Measurements from ENCODE around the gene KRTAP19-1. TPM values are rescaled to one million over a fixed set of nuclear protein-coding genes. Genes with fewer than 3 reads are reported as not detected.
"Not testable (repeated sequence)": the region's sequence is repeated elsewhere in the genome, so short reads cannot be mapped to it uniquely, and the experiment has no call there.

The KRTAP19-1 gene
- total RNA-seq (not detected), polyA plus RNA-seq (ENCODE audit: insufficient read depth in 1 of 8, insufficient read length in 8 of 8, low replicate concordance in 1 of 8) (not detected)
- long read RNA-seq, donor 1 = 0 reads
- long read RNA-seq, donor 2 = 0 reads
- long read RNA-seq, donor 3 = 0 reads
- long read RNA-seq, donor 4 = 0 reads
- long read RNA-seq, donor 5 = 0 reads
- long read RNA-seq, donor 6 = 0 reads
- long read RNA-seq, donor 7 = 0 reads
- long read RNA-seq, donor 8 = 0 reads
- long read RNA-seq, donor 9 = 0 reads
- long read RNA-seq, donor 10 = 0 reads
- long read RNA-seq, donor 11 = 0 reads

GRCh38 chr21:30480145-30480544 lies at the start of gene KRTAP19-1:
Gene KRTAP19-1, minus strand, starts transcription at chr21:30480367. Its CDS starts 50 bp downstream, at chr21:30480317.
- Histone ChIP-seq H3K9me3 (replicated peaks; ENCODE audit: control insufficient read depth, low read depth, low read length) (no peaks in the 10 kb centered on the region), H3K27ac (ENCODE audit: low read length) (no peak within 1 kb of the TSS), H3K27me3 (ENCODE audit: control insufficient read depth, insufficient read depth, low read length) (no peaks in the 10 kb centered on the region), H3K36me3 (ENCODE audit: control insufficient read depth, insufficient read depth, low read length) (no peaks in the 10 kb centered on the region), H3K4me3 (ENCODE audit: low read length) (no peak within 1 kb of the TSS), H3K4me1 (ENCODE audit: control insufficient read depth, insufficient read depth, low read length) (no peaks in the 10 kb centered on the region)
- DNase-seq = no peak
- 96% methylated on average over 4 of the region's 7 CpGs for WGBS (ENCODE audit: insufficient coverage)

DNA sequence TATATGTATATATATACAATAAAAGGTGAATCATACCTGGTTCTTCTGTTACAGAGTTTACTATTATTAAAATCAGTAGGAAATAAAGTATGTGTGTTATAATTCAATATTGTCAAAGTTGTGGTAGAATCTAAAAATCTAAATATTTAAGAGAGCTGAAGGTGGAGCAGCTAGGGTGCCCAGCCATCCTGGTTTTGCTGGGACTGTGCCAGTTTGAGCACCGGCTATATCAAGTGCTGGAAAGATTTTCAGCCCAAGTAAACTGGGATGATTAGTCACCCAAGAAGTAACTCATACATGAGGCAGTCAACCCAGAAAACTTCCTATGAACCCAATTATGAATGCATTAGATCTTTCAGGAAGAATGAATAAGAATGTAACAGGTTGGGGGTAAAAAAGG lies 38.7 kb upstream of the KRTAP19-1 start:
- no peaks in the 10 kb centered on the region for H3K27me3 ChIP-seq (ENCODE audit: control insufficient read depth, insufficient read depth, low read length)
- H3K27ac ChIP-seq (ENCODE audit: low read length) = no peak overlapping the region
- no peak for DNase-seq
- WGBS (ENCODE audit: insufficient coverage) = no CpG with 5 or more reads among the region's 1 CpG
- H3K36me3 ChIP-seq (ENCODE audit: control insufficient read depth, insufficient read depth, low read length) = no peaks in the 10 kb centered on the region
- no peaks in the 10 kb centered on the region for H3K9me3 ChIP-seq (replicated peaks; ENCODE audit: control insufficient read depth, low read depth, low read length)
- no peaks in the 10 kb centered on the region for H3K4me1 ChIP-seq (ENCODE audit: control insufficient read depth, insufficient read depth, low read length)
- no peak overlapping the region for H3K4me3 ChIP-seq (ENCODE audit: low read length)

GRCh38 chr21:30515681-30516080 lies 35.5 kb upstream of the KRTAP19-1 start:
- DNase-seq = no peak
- Histone ChIP-seq H3K9me3 (replicated peaks; ENCODE audit: control insufficient read depth, low read depth, low read length) (no peaks in the 10 kb centered on the region), H3K4me1 (ENCODE audit: control insufficient read depth, insufficient read depth, low read length) (no peaks in the 10 kb centered on the region), H3K4me3 (ENCODE audit: low read length) (no peak overlapping the region), H3K36me3 (ENCODE audit: control insufficient read depth, insufficient read depth, low read length) (no peaks in the 10 kb centered on the region), H3K27me3 (ENCODE audit: control insufficient read depth, insufficient read depth, low read length) (no peaks in the 10 kb centered on the region), H3K27ac (ENCODE audit: low read length) (no peak overlapping the region)
- WGBS (ENCODE audit: insufficient coverage) = 100% methylated on average over 1 of the region's 1 CpG

DNA sequence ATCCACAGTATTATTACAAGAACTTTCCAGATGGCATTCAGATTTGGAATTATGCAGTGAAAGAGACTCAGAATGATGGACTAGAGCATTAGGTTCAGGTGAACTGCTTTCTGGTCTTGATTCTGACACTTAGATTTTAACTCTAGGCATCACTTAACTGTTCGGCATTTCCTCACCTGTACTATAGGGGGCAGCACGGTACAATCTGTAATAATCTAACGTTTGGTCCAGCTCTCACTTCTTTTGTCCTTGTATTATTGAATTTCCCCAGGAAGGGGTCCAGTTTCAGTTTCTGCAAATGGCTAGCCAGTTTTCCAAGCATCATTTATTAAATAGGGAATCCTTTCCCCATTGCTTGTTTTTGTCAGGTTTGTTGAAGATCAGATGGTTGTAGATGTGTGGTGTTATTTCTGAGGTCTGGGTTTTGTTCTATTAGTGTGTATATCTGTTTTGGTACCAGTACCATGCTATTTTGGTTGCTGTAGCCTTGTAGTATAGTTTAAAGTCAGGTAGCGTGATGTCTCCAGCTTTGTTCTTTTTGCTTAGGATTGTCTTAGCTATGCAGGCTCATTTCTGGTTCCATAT lies 25.5 kb upstream of the KRTAP19-1 start:
- not testable (repeated sequence) for H3K9me3 ChIP-seq (replicated peaks; ENCODE audit: control insufficient read depth, low read depth, low read length); H3K36me3 ChIP-seq (ENCODE audit: control insufficient read depth, insufficient read depth, low read length); H3K4me1 ChIP-seq (ENCODE audit: control insufficient read depth, insufficient read depth, low read length); H3K27ac ChIP-seq (ENCODE audit: low read length); H3K27me3 ChIP-seq (ENCODE audit: control insufficient read depth, insufficient read depth, low read length); H3K4me3 ChIP-seq (ENCODE audit: low read length); DNase-seq
- WGBS (ENCODE audit: insufficient coverage) = 60% methylated on average over 2 of the region's 4 CpGs

GRCh38 chr21:30502041-30502440 lies 21.9 kb upstream of the KRTAP19-1 start, which contains the start of gene KRTAP19-5:
Gene KRTAP19-5, minus strand, starts transcription at chr21:30502141. Its CDS starts 51 bp downstream, at chr21:30502090.
- Histone ChIP-seq H3K4me1 (ENCODE audit: control insufficient read depth, insufficient read depth, low read length) (no peaks in the 10 kb centered on the region), H3K4me3 (ENCODE audit: low read length) (no peak within 1 kb of the TSS), H3K36me3 (ENCODE audit: control insufficient read depth, insufficient read depth, low read length) (no peaks in the 10 kb centered on the region), H3K27ac (ENCODE audit: low read length) (no peak within 1 kb of the TSS), H3K27me3 (ENCODE audit: control insufficient read depth, insufficient read depth, low read length) (no peaks in the 10 kb centered on the region), H3K9me3 (replicated peaks; ENCODE audit: control insufficient read depth, low read depth, low read length) (no peaks in the 10 kb centered on the region)
- 100% methylated on average over 3 of the region's 6 CpGs for WGBS (ENCODE audit: insufficient coverage)
- no peak for DNase-seq

- H3K9me3 ChIP-seq (replicated peaks; ENCODE audit: control insufficient read depth, low read depth, low read length) = no peaks in the 10 kb centered on the region
- 80% methylated on average over 1 of the region's 4 CpGs for WGBS (ENCODE audit: insufficient coverage)
- H3K4me1 ChIP-seq (ENCODE audit: control insufficient read depth, insufficient read depth, low read length) = no peaks in the 10 kb centered on the region
- no peaks in the 10 kb centered on the region for H3K36me3 ChIP-seq (ENCODE audit: control insufficient read depth, insufficient read depth, low read length)
- H3K4me3 ChIP-seq (ENCODE audit: low read length) = no peak within 1 kb of the TSS
- H3K27me3 ChIP-seq (ENCODE audit: control insufficient read depth, insufficient read depth, low read length) = no peaks in the 10 kb centered on the region
- no peak within 1 kb of the TSS for H3K27ac ChIP-seq (ENCODE audit: low read length)
- DNase-seq = no peak
These were observed 16.9 kb upstream of the KRTAP19-1 start, which contains the start of gene KRTAP19-4 for GRCh38 chr21:30497065-30497464. Gene KRTAP19-4, minus strand, starts transcription at chr21:30497165. Its CDS starts 55 bp downstream, at chr21:30497110.

DNA sequence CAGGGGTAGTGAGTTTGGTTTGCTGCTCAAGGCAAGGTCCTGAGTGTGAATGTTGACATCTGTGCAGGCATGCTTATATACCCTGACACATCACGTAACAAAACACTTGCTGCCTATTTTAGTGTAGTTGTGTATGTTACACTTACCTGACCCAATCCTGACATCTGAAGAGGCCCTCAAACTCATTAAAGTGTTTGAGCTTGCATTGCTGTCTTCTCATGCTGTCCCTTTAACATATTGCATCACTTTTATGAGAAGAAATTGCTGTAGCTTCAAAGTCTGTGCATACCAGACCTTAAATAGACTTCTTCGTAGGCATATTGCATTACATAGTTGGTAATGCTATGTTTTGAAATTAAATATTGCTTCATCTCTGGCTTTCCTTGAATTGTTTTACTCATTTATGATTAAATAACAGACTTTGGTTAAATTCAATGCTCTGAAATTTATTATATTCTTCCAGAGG lies 11.8 kb upstream of the KRTAP19-1 start, which contains the start of gene KRTAP19-3:
KRTAP19-3 (minus strand) TSS at position 51 of the 466 bp plus-strand sequence. CDS start 56 bp downstream, outside the sequence.
- H3K4me1 ChIP-seq (ENCODE audit: control insufficient read depth, insufficient read depth, low read length) = no peaks in the 10 kb centered on the region
- H3K27ac ChIP-seq (ENCODE audit: low read length) = no peak within 1 kb of the TSS
- H3K4me3 ChIP-seq (ENCODE audit: low read length) = no peak within 1 kb of the TSS
- no CpG with 5 or more reads among the region's 2 CpGs for WGBS (ENCODE audit: insufficient coverage)
- no peaks in the 10 kb centered on the region for H3K27me3 ChIP-seq (ENCODE audit: control insufficient read depth, insufficient read depth, low read length)
- H3K9me3 ChIP-seq (replicated peaks; ENCODE audit: control insufficient read depth, low read depth, low read length) = peaks cover 2% of the 10 kb centered on the region
- no peaks in the 10 kb centered on the region for H3K36me3 ChIP-seq (ENCODE audit: control insufficient read depth, insufficient read depth, low read length)
- DNase-seq = no peak

DNA sequence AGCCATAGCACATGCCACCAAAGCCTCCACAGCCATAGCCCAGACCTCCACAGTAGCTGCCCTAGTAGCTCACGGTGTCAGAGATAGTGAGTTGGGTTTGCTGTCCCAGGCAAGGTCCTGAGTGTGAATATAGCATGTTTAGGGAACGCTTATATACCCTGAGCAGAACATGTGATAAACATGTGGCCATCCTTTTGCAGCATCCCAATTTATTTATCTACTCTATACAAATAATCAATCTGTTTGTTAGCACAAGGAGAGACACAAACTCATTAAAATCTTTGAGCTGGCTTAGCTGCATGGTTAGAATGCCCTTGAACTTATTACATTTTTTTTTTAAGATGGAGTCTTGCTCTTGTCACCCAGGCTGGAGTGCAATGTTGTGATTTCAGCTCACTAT lies 7.2 kb upstream of the KRTAP19-1 start, which contains the start of gene KRTAP19-2:
KRTAP19-2 (minus strand) TSS at position 101 of the 400 bp plus-strand sequence; CDS start at position 13, 88 bp downstream.
- Histone ChIP-seq H3K27ac (ENCODE audit: low read length) (no peak within 1 kb of the TSS), H3K36me3 (ENCODE audit: control insufficient read depth, insufficient read depth, low read length) (no peaks in the 10 kb centered on the region), H3K27me3 (ENCODE audit: control insufficient read depth, insufficient read depth, low read length) (no peaks in the 10 kb centered on the region), H3K4me1 (ENCODE audit: control insufficient read depth, insufficient read depth, low read length) (no peaks in the 10 kb centered on the region), H3K9me3 (replicated peaks; ENCODE audit: control insufficient read depth, low read depth, low read length) (peaks cover 5% of the 10 kb centered on the region), H3K4me3 (ENCODE audit: low read length) (no peak within 1 kb of the TSS)
- WGBS (ENCODE audit: insufficient coverage) = no CpG with 5 or more reads among the region's 2 CpGs
- no peak for DNase-seq

- no peaks in the 10 kb centered on the region for H3K36me3 ChIP-seq (ENCODE audit: control insufficient read depth, insufficient read depth, low read length)
- no peaks in the 10 kb centered on the region for H3K4me1 ChIP-seq (ENCODE audit: control insufficient read depth, insufficient read depth, low read length)
- 70% methylated on average over 1 of the region's 2 CpGs for WGBS (ENCODE audit: insufficient coverage)
- DNase-seq = no peak
- peaks cover 3% of the 10 kb centered on the region for H3K9me3 ChIP-seq (replicated peaks; ENCODE audit: control insufficient read depth, low read depth, low read length)
- H3K27ac ChIP-seq (ENCODE audit: low read length) = no peak overlapping the region
- no peak overlapping the region for H3K4me3 ChIP-seq (ENCODE audit: low read length)
- no peaks in the 10 kb centered on the region for H3K27me3 ChIP-seq (ENCODE audit: control insufficient read depth, insufficient read depth, low read length)
These were observed 6.0 kb upstream of the KRTAP19-1 start for GRCh38 chr21:30486180-30486579.

GRCh38 chr21:30482130-30482529 lies 2.0 kb upstream of the KRTAP19-1 start:
- Histone ChIP-seq H3K27ac (ENCODE audit: low read length) (no peak overlapping the region), H3K4me1 (ENCODE audit: control insufficient read depth, insufficient read depth, low read length) (no peaks in the 10 kb centered on the region), H3K36me3 (ENCODE audit: control insufficient read depth, insufficient read depth, low read length) (no peaks in the 10 kb centered on the region), H3K4me3 (ENCODE audit: low read length) (no peak overlapping the region), H3K27me3 (ENCODE audit: control insufficient read depth, insufficient read depth, low read length) (no peaks in the 10 kb centered on the region), H3K9me3 (replicated peaks; ENCODE audit: control insufficient read depth, low read depth, low read length) (peaks cover 3% of the 10 kb centered on the region)
- no peak for DNase-seq
- 57% methylated on average over 1 of the region's 2 CpGs for WGBS (ENCODE audit: insufficient coverage)
